ENCODE results near the gene SPACDR.
A peak's percentile ranks its signal among the peaks of the same experiment; 100 is the strongest.

Gene SPACDR

GRCh38 chr7:100418930-100419659 lies 45.0 kb downstream of the SPACDR start:
- CTCF ChIA-PET: interaction anchor here (0.6 to 1.4 kb wide), 2 partner anchors 11 to 243 kb away, joined by 3 to 5 read pairs; no protein-coding TSS in a partner anchor
- POLR2A ChIA-PET (ENCODE audit: low non-redundant PET): interaction anchor here (0.7 to 1.5 kb wide), 2 partner anchors 10 to 121 kb away, joined by 3 to 5 read pairs; partner anchors contain the start of gene ZCWPW1
- DNase-seq (ENCODE audit: low spot score): no peak
- no peak for TF ChIP-seq CTCF (conservative IDR thresholded peaks at IDR 0.05; ENCODE audit: low read depth)
- H3K27ac ChIP-seq: no peak overlapping the region

- POLR2A ChIA-PET (ENCODE audit: low non-redundant PET): no interaction called here
- no peak for DNase-seq (ENCODE audit: low spot score)
- CTCF ChIA-PET: no interaction called here
- no peak for TF ChIP-seq CTCF (conservative IDR thresholded peaks at IDR 0.05; ENCODE audit: low read depth)
- H3K27ac ChIP-seq: no peak overlapping the region
Observed at GRCh38 chr7:100415448-100415847, 48.6 kb downstream of the SPACDR start.

- ChIA-PET CTCF (no interaction called here), POLR2A (ENCODE audit: low non-redundant PET) (no interaction called here)
- no peak overlapping the region for H3K27ac ChIP-seq
- no peak for DNase-seq (ENCODE audit: low spot score)
- no peak for TF ChIP-seq CTCF (conservative IDR thresholded peaks at IDR 0.05; ENCODE audit: low read depth)
Observed at GRCh38 chr7:100413889-100414288, 50.2 kb downstream of the SPACDR start.

- DNase-seq (ENCODE audit: low spot score): no peak
- ChIA-PET POLR2A (ENCODE audit: low non-redundant PET) (no interaction called here), CTCF (no interaction called here)
- no peak overlapping the region for H3K27ac ChIP-seq
- TF ChIP-seq CTCF (conservative IDR thresholded peaks at IDR 0.05; ENCODE audit: low read depth): no peak
Observed at GRCh38 chr7:100413346-100413745, 50.7 kb downstream of the SPACDR start.

- H3K27ac ChIP-seq: no peak overlapping the region
- TF ChIP-seq CTCF (conservative IDR thresholded peaks at IDR 0.05; ENCODE audit: low read depth): no peak
- POLR2A ChIA-PET (ENCODE audit: low non-redundant PET): no interaction called here
- no peak for DNase-seq (ENCODE audit: low spot score)
- CTCF ChIA-PET: no interaction called here
Observed at GRCh38 chr7:100411101-100411500, 53.0 kb downstream of the SPACDR start.

- CTCF ChIA-PET: interaction anchor here (0.6 to 1.3 kb wide), 16 partner anchors 9 to 301 kb away, joined by 3 to 7 read pairs (median 4); no protein-coding TSS in a partner anchor
- H3K27ac ChIP-seq: no peak overlapping the region
- POLR2A ChIA-PET (ENCODE audit: low non-redundant PET): no interaction called here
- peak; percentile 84 for TF ChIP-seq CTCF (conservative IDR thresholded peaks at IDR 0.05; ENCODE audit: low read depth)
- peak; percentile 78 for DNase-seq (ENCODE audit: low spot score)
Observed at GRCh38 chr7:100407285-100408180, 56.5 kb downstream of the SPACDR start.
